ENCODE measurements around the gene MCC.

GRCh38 chr5:113524927-113525326 is 36.7 kb upstream of the MCC start:
- TF ChIP-seq CTCF (IDR thresholded peaks at IDR 0.05), result no peak
- no peak for TF ChIP-seq POLR2A (IDR thresholded peaks at IDR 0.05)
